Trophoblast cell (in vitro differentiated cells and primary cell): ENCODE data around the gene DDRGK1.

Experiments
- DNase-seq, 2 donors: peaks; one replicate each; pipeline ENCODE4 v3.0.0-alpha.2; 2016
- H2AFZ ChIP-seq: 2 replicates; pipeline ENCODE4 v1.6.1; 2013; ENCODE audit warnings: low read length, moderate library complexity, mild to moderate bottlenecking; ENCODE audit not compliant: insufficient read depth, poor library complexity
- H2AK5ac ChIP-seq: 2 replicates; pipeline ENCODE4 v1.6.1; 2013; ENCODE audit warnings: mild to moderate bottlenecking, low read length
- H2BK120ac ChIP-seq: 2 replicates; pipeline ENCODE4 v1.6.1; 2013; ENCODE audit warnings: low read length, mild to moderate bottlenecking, moderate library complexity; ENCODE audit not compliant: insufficient read depth, poor library complexity
- H2BK12ac ChIP-seq: 2 replicates; pipeline ENCODE4 v1.6.1; 2013; ENCODE audit warnings: mild to moderate bottlenecking, low read length, moderate library complexity
- H2BK5ac ChIP-seq: 2 replicates; pipeline ENCODE4 v1.6.1; 2013; ENCODE audit warnings: low read length, low read depth, moderate library complexity, mild to moderate bottlenecking; ENCODE audit not compliant: poor library complexity
- H3K14ac ChIP-seq: 2 replicates; pipeline ENCODE4 v1.6.1; 2013; ENCODE audit warnings: mild to moderate bottlenecking, low read length
- H3K18ac ChIP-seq: 2 replicates; pipeline ENCODE4 v1.6.1; 2013; ENCODE audit warnings: mild to moderate bottlenecking, low read length
- H3K23ac ChIP-seq: 2 replicates; pipeline ENCODE4 v1.6.1; 2013; ENCODE audit warnings: low read length
- H3K27ac ChIP-seq: 2 replicates; pipeline ENCODE4 v1.5.1; 2013; ENCODE audit warnings: low read depth, mild to moderate bottlenecking, inconsistent platforms, low read length, moderate library complexity
- H3K27me3 ChIP-seq: 2 replicates; pipeline ENCODE4 v1.6.1; 2013; ENCODE audit warnings: inconsistent platforms, mild to moderate bottlenecking, low read length, moderate library complexity; ENCODE audit not compliant: insufficient read depth
- H3K36me3 ChIP-seq, 2 experiments: 1 replicate in 1 of 2; 2 replicates in 1 of 2; pipeline ENCODE4 v1.6.1; 2013; ENCODE audit warnings: low read length in 2 of 2, mild to moderate bottlenecking in 2 of 2, moderate library complexity in 1 of 2; ENCODE audit not compliant: insufficient read depth in 2 of 2, control insufficient read depth in 1 of 2
- H3K4ac ChIP-seq: 2 replicates; pipeline ENCODE4 v1.6.1; 2013; ENCODE audit warnings: low read depth, mild to moderate bottlenecking, low read length, moderate library complexity
- H3K4me1 ChIP-seq, 2 experiments: 1 replicate in 1 of 2; 2 replicates in 1 of 2; pipeline ENCODE4 v1.6.1; 2013; ENCODE audit warnings: low read length in 2 of 2, mild to moderate bottlenecking in 2 of 2, moderate library complexity in 1 of 2; ENCODE audit not compliant: insufficient read depth in 2 of 2, control insufficient read depth in 1 of 2
- H3K4me2 ChIP-seq: 2 replicates; pipeline ENCODE4 v1.6.1; 2013; ENCODE audit warnings: inconsistent platforms, mild to moderate bottlenecking, low read length, moderate library complexity
- H3K4me3 ChIP-seq: 2 replicates; pipeline ENCODE4 v1.5.1; 2013; ENCODE audit warnings: mild to moderate bottlenecking, low read depth, low read length, inconsistent platforms
- H3K79me1 ChIP-seq: one replicate; pipeline ENCODE4 v1.6.1; 2013; ENCODE audit warnings: low read length
- H3K79me2 ChIP-seq: 2 replicates; pipeline ENCODE4 v1.6.1; 2013; ENCODE audit warnings: low read length, mild to moderate bottlenecking; ENCODE audit not compliant: control insufficient read depth, insufficient read depth, poor library complexity
- H3K9ac ChIP-seq: 2 replicates; pipeline ENCODE4 v1.6.1; 2013; ENCODE audit warnings: mild to moderate bottlenecking, low read length
- H3K9me3 ChIP-seq: 2 replicates; pipeline ENCODE4 v1.6.1; 2013; ENCODE audit warnings: low read depth, mild to moderate bottlenecking, control low read depth, inconsistent platforms, low read length; ENCODE audit not compliant: insufficient read depth
- H4K12ac ChIP-seq: 2 replicates; pipeline ENCODE4 v1.6.1; 2013; ENCODE audit warnings: low read depth, mild to moderate bottlenecking, low read length, moderate library complexity
- H4K8ac ChIP-seq: 2 replicates; pipeline ENCODE4 v1.6.1; 2013; ENCODE audit warnings: low read depth, mild to moderate bottlenecking, low read length, moderate library complexity
- H4K91ac ChIP-seq: one replicate; pipeline ENCODE4 v1.6.1; 2013; ENCODE audit warnings: low read depth, mild to moderate bottlenecking, low read length, moderate library complexity
- WGBS: extraction: QIAGEN DNeasy Blood & Tissue Kit; methylation state at CpG from one replicate; pipeline ENCODE4 v1.1.7; 2013; ENCODE audit warnings: missing lambda C conversion rate; ENCODE audit not compliant: insufficient read length, insufficient coverage; ENCODE audit errors: extremely low coverage; 5-methylcytosine and 5-hydroxymethylcytosine counted together

The DDRGK1 gene

DNA sequence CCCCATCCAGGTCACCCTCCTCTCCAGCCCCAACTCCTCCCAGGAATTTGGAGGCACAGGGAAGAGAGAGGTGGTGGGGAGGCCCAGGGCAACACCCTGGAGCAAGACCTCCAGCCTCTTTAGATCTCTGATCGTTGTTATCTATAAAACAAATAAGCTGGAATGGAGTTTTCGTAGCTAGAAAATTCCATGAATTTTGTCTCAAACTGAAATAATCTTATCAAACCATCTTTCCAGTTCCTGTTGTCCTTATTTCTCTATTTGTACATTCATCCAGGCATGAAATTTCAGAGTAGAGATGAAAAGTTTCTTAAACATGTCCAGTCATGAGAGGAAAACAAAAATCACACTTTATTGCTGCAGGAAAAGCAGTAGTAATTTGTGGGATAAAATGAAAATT lies 40.7 kb upstream of the DDRGK1 start:
- H3K36me3 ChIP-seq, result peaks cover 0 to 2% of the 10 kb centered on the region in 2 experiments
- no peak overlapping the region for H2AFZ ChIP-seq
- no peak overlapping the region for H2BK12ac ChIP-seq
- H2BK120ac ChIP-seq, result no peak overlapping the region
- no CpG with 5 or more reads among the region's 2 CpGs for WGBS
- H3K27ac ChIP-seq, result no peak overlapping the region
- no peaks in the 10 kb centered on the region for H3K79me2 ChIP-seq
- no peak overlapping the region for H4K8ac ChIP-seq
- peak in 1 of 2 donors; percentile 56 for DNase-seq
- no peak overlapping the region for H2BK5ac ChIP-seq
- no peak overlapping the region for H2AK5ac ChIP-seq
- peaks cover 0 to 8% of the 10 kb centered on the region in 2 experiments for H3K4me1 ChIP-seq
- H4K91ac ChIP-seq, result no peak overlapping the region
- no peak overlapping the region for H3K4me2 ChIP-seq
- no peak overlapping the region for H3K4ac ChIP-seq
- no peak overlapping the region for H3K18ac ChIP-seq
- no peak overlapping the region for H3K14ac ChIP-seq
- peaks cover 14% of the 10 kb centered on the region for H3K27me3 ChIP-seq
- H3K23ac ChIP-seq, result no peak overlapping the region
- H3K4me3 ChIP-seq, result no peak overlapping the region
- no peak overlapping the region for H4K12ac ChIP-seq
- H3K79me1 ChIP-seq, result no peaks in the 10 kb centered on the region
- no peak overlapping the region for H3K9ac ChIP-seq
- H3K9me3 ChIP-seq, result no peaks in the 10 kb centered on the region

DNA sequence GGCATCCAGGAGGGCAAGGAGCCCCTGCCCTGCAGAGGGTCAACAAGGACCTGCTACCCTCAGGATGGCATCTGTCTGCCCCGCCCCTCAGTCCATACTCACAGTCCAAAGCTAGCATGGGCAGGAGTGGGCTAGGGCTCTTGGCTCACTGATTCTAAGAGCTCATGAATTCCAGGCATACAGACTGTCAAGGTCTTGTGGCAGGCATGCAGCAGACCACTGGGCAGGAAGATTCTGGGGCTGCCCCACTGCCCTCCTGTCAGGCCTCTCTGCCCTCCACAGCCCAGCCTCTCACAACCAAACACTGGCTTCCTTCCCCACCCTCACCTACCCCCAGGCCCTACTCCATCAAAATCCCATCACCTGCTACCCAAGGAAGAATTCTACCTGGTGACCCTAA lies 40.1 kb upstream of the DDRGK1 start:
- H3K79me2 ChIP-seq, result peaks cover 2% of the 10 kb centered on the region
- no peak overlapping the region for H3K18ac ChIP-seq
- no peaks in the 10 kb centered on the region for H3K36me3 ChIP-seq
- no peak overlapping the region for H3K23ac ChIP-seq
- no peak overlapping the region for H4K8ac ChIP-seq
- no peak overlapping the region for H3K4ac ChIP-seq
- no peak overlapping the region for H2AFZ ChIP-seq
- H3K4me1 ChIP-seq, result peaks cover 4 to 14% of the 10 kb centered on the region in 2 experiments
- H3K14ac ChIP-seq, result no peak overlapping the region
- DNase-seq, result no peak
- H4K12ac ChIP-seq, result no peak overlapping the region
- H2BK5ac ChIP-seq, result no peak overlapping the region
- H3K9me3 ChIP-seq, result no peaks in the 10 kb centered on the region
- no peak overlapping the region for H2AK5ac ChIP-seq
- H2BK120ac ChIP-seq, result no peak overlapping the region
- no peak overlapping the region for H4K91ac ChIP-seq
- no peak overlapping the region for H3K27ac ChIP-seq
- H3K4me2 ChIP-seq, result no peak overlapping the region
- no peak overlapping the region for H3K4me3 ChIP-seq
- H3K27me3 ChIP-seq, result peaks cover 17% of the 10 kb centered on the region
- WGBS, result no CpG with 5 or more reads among the region's 1 CpG
- H2BK12ac ChIP-seq, result no peak overlapping the region
- peaks cover 5% of the 10 kb centered on the region for H3K79me1 ChIP-seq
- no peak overlapping the region for H3K9ac ChIP-seq

DNA sequence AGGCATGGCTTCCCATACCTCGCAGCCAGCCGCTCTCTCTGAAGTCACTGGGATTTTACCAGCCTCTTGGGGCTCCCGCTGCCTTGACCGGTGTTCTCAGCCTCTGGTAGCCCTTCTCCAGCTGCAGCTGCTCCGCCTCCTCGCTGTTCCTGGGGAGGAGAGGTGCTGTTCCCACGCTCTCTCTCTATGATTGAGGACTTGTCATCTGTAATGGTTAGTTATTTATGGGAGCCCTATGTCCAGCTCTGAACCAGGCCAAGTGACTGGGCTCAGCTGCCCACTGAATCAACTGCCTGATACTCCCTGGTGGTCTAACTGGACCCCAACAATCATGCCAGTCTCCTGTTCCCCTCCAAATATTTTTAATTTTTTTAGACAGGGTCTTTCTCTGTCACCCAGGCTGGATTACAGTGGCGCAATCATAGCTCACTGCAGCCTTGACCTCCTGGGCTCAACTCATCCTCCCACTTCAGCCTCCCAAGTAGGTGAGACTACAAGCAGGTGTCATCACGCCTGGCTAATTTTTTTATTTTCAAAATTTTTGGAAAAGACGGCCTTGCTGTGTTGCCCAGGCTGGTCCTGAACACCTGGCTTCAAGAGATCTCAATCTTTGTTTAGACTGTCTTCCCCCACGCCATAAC lies 39.4 kb upstream of the DDRGK1 start:
- no peak for DNase-seq
- WGBS, result no CpG with 5 or more reads among the region's 11 CpGs
- no peaks in the 10 kb centered on the region for H3K36me3 ChIP-seq
- no peak overlapping the region for H4K12ac ChIP-seq
- peaks cover 2% of the 10 kb centered on the region for H3K79me2 ChIP-seq
- H2BK12ac ChIP-seq, result no peak overlapping the region
- H2AK5ac ChIP-seq, result no peak overlapping the region
- no peak overlapping the region for H3K4ac ChIP-seq
- H3K79me1 ChIP-seq, result peaks cover 9% of the 10 kb centered on the region
- no peak overlapping the region for H3K9ac ChIP-seq
- no peak overlapping the region for H4K91ac ChIP-seq
- H2BK5ac ChIP-seq, result no peak overlapping the region
- H2BK120ac ChIP-seq, result no peak overlapping the region
- H2AFZ ChIP-seq, result no peak overlapping the region
- no peaks in the 10 kb centered on the region for H3K9me3 ChIP-seq
- H3K4me1 ChIP-seq, result peaks cover 6 to 12% of the 10 kb centered on the region in 2 experiments
- no peak overlapping the region for H3K4me2 ChIP-seq
- H3K27me3 ChIP-seq, result peaks cover 22% of the 10 kb centered on the region
- no peak overlapping the region for H4K8ac ChIP-seq
- H3K14ac ChIP-seq, result no peak overlapping the region
- no peak overlapping the region for H3K18ac ChIP-seq
- no peak overlapping the region for H3K4me3 ChIP-seq
- H3K27ac ChIP-seq, result no peak overlapping the region
- no peak overlapping the region for H3K23ac ChIP-seq

DNA sequence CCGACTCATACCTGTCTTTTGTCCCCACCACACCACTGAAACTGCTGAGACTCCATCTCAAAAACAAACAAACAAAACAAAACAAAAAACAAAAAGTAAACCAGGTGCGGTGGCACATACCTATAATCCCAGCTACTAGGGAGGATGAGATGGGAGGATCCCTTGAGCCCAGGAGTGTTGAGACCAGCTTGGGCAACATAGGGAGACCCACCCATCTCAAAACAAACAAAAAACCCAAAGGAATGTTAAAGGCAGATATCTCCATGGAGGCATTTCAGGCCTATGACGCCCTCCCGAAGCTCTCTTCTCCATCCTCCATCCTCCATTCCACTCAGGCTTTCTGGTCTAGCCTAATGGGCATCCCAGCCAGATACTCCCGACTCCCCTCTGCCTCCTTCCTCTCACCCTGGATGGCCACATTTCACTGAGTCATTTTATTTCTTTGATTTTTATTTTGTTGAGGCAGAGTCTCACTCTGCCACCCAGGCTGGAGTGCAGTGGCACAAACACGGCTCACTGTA lies 37.8 kb upstream of the DDRGK1 start:
- Histone ChIP-seq H3K9me3 (no peaks in the 10 kb centered on the region), H3K79me2 (peaks cover 2% of the 10 kb centered on the region), H3K36me3 (no peaks in the 10 kb centered on the region), H3K4me3 (no peak overlapping the region), H3K14ac (no peak overlapping the region), H3K4ac (no peak overlapping the region), H4K12ac (no peak overlapping the region), H3K23ac (no peak overlapping the region), H4K91ac (no peak overlapping the region), H3K27ac (no peak overlapping the region), H4K8ac (no peak overlapping the region), H3K4me1 (peaks cover 11 to 12% of the 10 kb centered on the region in 2 experiments), H3K4me2 (no peak overlapping the region), H3K27me3 (peaks cover 30% of the 10 kb centered on the region), H3K79me1 (peaks cover 9% of the 10 kb centered on the region), H2AK5ac (no peak overlapping the region), H2BK5ac (no peak overlapping the region), H2BK120ac (no peak overlapping the region), H2AFZ (no peak overlapping the region), H3K18ac (no peak overlapping the region), H3K9ac (no peak overlapping the region), H2BK12ac (no peak overlapping the region)
- no CpG with 5 or more reads among the region's 6 CpGs for WGBS
- DNase-seq, result no peak
